GM12878 (cell line): ENCODE measurements around the gene KLHL15. TPM values are rescaled to one million over a fixed set of nuclear protein-coding genes. Genes with fewer than 3 reads are reported as not detected.

Experiments
- ATAC-seq: fragments of 200-7000 bp; cut with Tn5 transposase; 3 replicates; pipeline ENCODE4 v1.9.1; 2020; ENCODE audit warnings: mild to moderate bottlenecking, moderate library complexity
- BruUV-seq: library from RNA; stranded (reverse); fragments of 400-500 nt; replicated peaks from 2 replicates; lab custom pipeline; 2021; lab: Mats Ljungman, UMichigan
- CTCF ChIA-PET: fragments of 300-600 bp; sonication (Branson Sonifier 250); formaldehyde crosslinking; extraction: SDS; loops from one replicate; lab custom pipeline; 2021; ENCODE audit warnings: inconsistent platforms; lab: Yijun Ruan, JAX
- POLR2A ChIA-PET: fragments of 350-600 bp; formaldehyde crosslinking; extraction: SDS; loops from one replicate; lab custom pipeline; 2021; ENCODE audit warnings: inconsistent platforms; lab: Charles Lee
- RAD21 ChIA-PET: fragments of 300-600 bp; sonication (Branson Sonifier 250); formaldehyde crosslinking; loops from one replicate; lab custom pipeline; 2023; ENCODE audit warnings: antibody characterized with exemption; ENCODE audit not compliant: unreplicated experiment; lab: Charles Lee
- SMC1A ChIA-PET: fragments of 300-600 bp; sonication (Branson Sonifier 250); formaldehyde crosslinking; loops from one replicate; lab custom pipeline; 2023; ENCODE audit not compliant: unreplicated experiment, uncharacterized antibody; lab: Charles Lee
- DNase-seq: peaks from one replicate; pipeline ENCODE4 v3.0.0-alpha.2; 2011; ENCODE audit warnings: low read depth, low spot score
- FAIRE-seq: peaks from 3 replicates; lab custom pipeline; 2011; peaks lifted over from hg19 to GRCh38; lab: Jason Lieb, UNC
- H2AFZ ChIP-seq: 2 replicates; pipeline ENCODE4 v1.6.0; 2011; ENCODE audit warnings: low read depth, low read length, control low read depth; ENCODE audit not compliant: control insufficient read depth
- H3K27ac ChIP-seq: 2 replicates; pipeline ENCODE4 v1.5.1; 2011; ENCODE audit warnings: control low read depth; ENCODE audit not compliant: control insufficient read depth, insufficient read depth
- H3K27me3 ChIP-seq, 2 experiments: replicated peaks in 1 of 2; 2 replicates each; pipeline versions ENCODE4 v1.6.0 to v1.6.1; 2011; ENCODE audit warnings: low read length in 1 of 2; ENCODE audit not compliant: control insufficient read depth in 2 of 2, insufficient read depth in 2 of 2
- H3K36me3 ChIP-seq, 2 experiments: 2 replicates each; pipeline ENCODE4 v1.5.1; 2011; ENCODE audit warnings: low read length in 1 of 2; ENCODE audit not compliant: control insufficient read depth in 2 of 2, insufficient read depth in 2 of 2
- H3K4me1 ChIP-seq: 2 replicates; pipeline ENCODE4 v1.6.1; 2011; ENCODE audit warnings: mild to moderate bottlenecking, low read length, moderate library complexity, mixed read lengths; ENCODE audit not compliant: control insufficient read depth, insufficient read depth
- H3K4me2 ChIP-seq: 2 replicates; pipeline ENCODE4 v1.6.0; 2011; ENCODE audit warnings: control low read depth; ENCODE audit not compliant: control insufficient read depth, insufficient read depth
- H3K4me3 ChIP-seq: fragments of 200-600 bp; sonication (generic); 2 replicates; pipeline ENCODE4 v1.5.1; 2016
- H3K79me2 ChIP-seq: 2 replicates; pipeline ENCODE4 v1.6.0; 2011; ENCODE audit warnings: low read length; ENCODE audit not compliant: control insufficient read depth, insufficient read depth
- H3K9ac ChIP-seq: 2 replicates; pipeline ENCODE4 v1.8.0; 2011; ENCODE audit warnings: low read length, control low read depth, mixed read lengths; ENCODE audit not compliant: control insufficient read depth, insufficient read depth
- H3K9me3 ChIP-seq: replicated peaks from 3 replicates; pipeline ENCODE4 v1.5.1; 2011; ENCODE audit warnings: mild to moderate bottlenecking, low read length; ENCODE audit not compliant: control insufficient read depth, insufficient read depth
- H4K20me1 ChIP-seq: 2 replicates; pipeline ENCODE4 v1.6.0; 2011; ENCODE audit not compliant: control insufficient read depth, insufficient read depth
- ATF7 ChIP-seq: fragments of 450-650 bp; IDR thresholded peaks from 2 replicates; pipeline ENCODE4 v1.6.1; 2016; ENCODE audit warnings: low read depth, mild to moderate bottlenecking
- LARP7 ChIP-seq: fragments of 450-650 bp; IDR thresholded peaks from 2 replicates; pipeline ENCODE4 v1.6.1; 2017; ENCODE audit warnings: mild to moderate bottlenecking
- MEF2A ChIP-seq: IDR thresholded peaks from 2 replicates; pipeline ENCODE4 v1.6.1; 2011; ENCODE audit warnings: low read depth, mild to moderate bottlenecking, low read length, moderate library complexity; ENCODE audit not compliant: insufficient read depth
- NR2F1 ChIP-seq: fragments of 450-650 bp; conservative IDR thresholded peaks from 2 replicates; pipeline ENCODE4 v1.6.1; 2017; ENCODE audit warnings: mild to moderate bottlenecking
- POLR2AphosphoS2 ChIP-seq: IDR thresholded peaks from 2 replicates; pipeline ENCODE4 v1.6.1; 2011; ENCODE audit warnings: low read depth, mild to moderate bottlenecking, low read length, improper control_type of control experiment, moderate library complexity
- PRDM15 ChIP-seq: fragments of 450-650 bp; formaldehyde crosslinking; IDR thresholded peaks from 2 replicates; pipeline ENCODE4 v1.4.0; 2020; ENCODE audit warnings: mild to moderate bottlenecking, moderate library complexity
- RELA ChIP-seq: fragments of 450-650 bp; IDR thresholded peaks from 2 replicates; pipeline ENCODE4 v1.8.0; 2014; ENCODE audit warnings: borderline replicate concordance; ENCODE audit not compliant: partially characterized antibody
- SIX5 ChIP-seq: IDR thresholded peaks from 2 replicates; pipeline ENCODE4 v1.6.1; 2011; ENCODE audit warnings: mild to moderate bottlenecking, low read depth, low read length, moderate library complexity; ENCODE audit not compliant: severe bottlenecking
- SMARCA5 ChIP-seq: fragments of 450-650 bp; IDR thresholded peaks from 2 replicates; pipeline ENCODE4 v1.6.1; 2017; ENCODE audit warnings: mild to moderate bottlenecking
- SREBF2 ChIP-seq: IDR thresholded peaks from 2 replicates; pipeline ENCODE4 v1.6.1; 2012; ENCODE audit warnings: mild to moderate bottlenecking, low read length
- SUPT20H ChIP-seq: IDR thresholded peaks from 2 replicates; pipeline ENCODE4 v1.6.1; 2011; ENCODE audit warnings: low read depth, mild to moderate bottlenecking, low read length, moderate library complexity, borderline replicate concordance; ENCODE audit not compliant: control insufficient read depth
- TAF1 ChIP-seq: IDR thresholded peaks from 2 replicates; pipeline ENCODE4 v1.6.1; 2011; ENCODE audit warnings: mild to moderate bottlenecking, low read depth, low read length, borderline replicate concordance
- ZNF274 ChIP-seq: IDR thresholded peaks from one replicate; pipeline ENCODE4 v1.8.0; 2011; ENCODE audit not compliant: insufficient read length, insufficient read depth
- WGBS: methylation state at CpG from one replicate; pipeline ENCODE4 v1.1.6; 2016; ENCODE audit warnings: low lambda C conversion rate; ENCODE audit not compliant: insufficient replicate concordance, insufficient coverage; ENCODE audit errors: missing lambda C conversion rate; 5-methylcytosine and 5-hydroxymethylcytosine counted together
- in situ Hi-C: fragments of 300-500 bp; cut with MboI; formaldehyde crosslinking; loops from 9 replicates; pipeline ENCODE4 v1.14.3; 2018; ENCODE audit warnings: mixed read lengths
- intact Hi-C: fragments of 100-400 bp; cut with micrococcal nuclease; formaldehyde crosslinking; loops from one replicate; pipeline ENCODE4 v1.14.2; 2022; ENCODE audit not compliant: unreplicated experiment
- polyA plus RNA-seq, 11 experiments: library from polyadenylated mRNA; depleted of rRNA in 4 of 11; unstranded in 6 of 11; stranded (reverse) in 5 of 11; fragments of >200 nt; fragmentation: Nextera tagmentation in 4 of 11; fragmentation: Illumina TruSeq in 1 of 11; extraction: Ambion mirVana in 4 of 11; extraction: Trizol in 1 of 11; gene quantifications; 1 replicate in 1 of 11; 2 replicates in 10 of 11; pipeline versions ENCODE4 v1.2.1 to v1.2.3, GENCODE V29; 2011 to 2016; ENCODE audit warnings: inconsistent platforms in 2 of 11, missing spikeins in 2 of 11, low read depth in 1 of 11
- total RNA-seq, 4 experiments: library from RNA; depleted of rRNA in 3 of 4; stranded (reverse); fragments of >200 nt in 3 of 4; fragmentation: Illumina TruSeq in 1 of 4; extraction: Trizol in 1 of 4; gene quantifications; 2 replicates each; pipeline versions ENCODE4 v1.2.1 to v1.2.3, GENCODE V29; 2013 to 2021

The KLHL15 gene
- total and polyA plus RNA-seq, 10 of the 15 experiments (the other 5 are each of a cell fraction or from before 2014, with no cell fraction given), result 1.4 to 7.0 (median 3.7) TPM

DNA sequence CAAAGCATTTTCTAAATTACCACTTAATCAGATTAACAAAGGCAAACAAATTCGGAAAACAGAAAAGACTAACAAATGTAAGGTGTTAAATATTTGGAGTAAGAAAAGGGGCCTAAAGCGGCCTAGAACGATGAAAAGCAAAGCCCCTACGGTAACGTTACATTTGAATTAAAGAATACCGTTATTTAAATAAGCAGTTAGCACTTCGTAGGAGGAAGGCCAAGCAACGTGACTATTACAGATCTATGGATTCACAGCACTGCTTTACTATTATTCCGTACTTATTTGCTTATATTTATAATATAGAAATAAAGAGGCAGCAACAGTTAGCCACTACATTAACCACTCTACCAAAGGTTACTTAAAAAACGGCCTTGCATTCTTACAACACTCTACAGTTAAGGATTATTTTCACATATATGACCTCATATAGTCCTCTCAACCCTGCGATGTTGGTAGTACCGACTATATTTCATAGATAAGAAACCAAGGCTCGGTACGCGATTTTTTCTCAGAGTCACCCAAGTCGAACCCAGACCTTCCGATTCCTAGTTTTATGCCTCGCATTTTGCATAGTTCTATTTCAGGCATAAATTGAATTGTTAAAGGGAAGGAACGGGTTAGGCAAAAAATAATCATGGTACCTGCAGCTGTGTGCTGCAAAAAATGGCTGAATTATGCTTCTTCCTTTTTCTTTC, 2.9 kb downstream of the KLHL15 start:
- Histone ChIP-seq H3K4me3 (peak overlapping the region; percentile 77), H3K27ac (peak overlapping the region; percentile 72), H3K36me3 (no peaks in the 10 kb centered on the region), H3K79me2 (peaks cover 54% of the 10 kb centered on the region), H3K4me2 (0 out of 2 replicates have a peak overlapping the region, but pooled peaks have one; percentile 3), H3K9me3 (no peaks in the 10 kb centered on the region; the same call in 2 of the 3 replicates), H3K9ac (peak overlapping the region; percentile 78), H4K20me1 (no peaks in the 10 kb centered on the region), H3K4me1 (no peaks in the 10 kb centered on the region), H2AFZ (peak overlapping the region; percentile 24), H3K27me3 (no peaks in the 10 kb centered on the region)
- ChIA-PET CTCF (interaction anchor here (0.8 to 1.8 kb wide), 3 partner anchors 10 to 31 kb away, joined by 3 to 7 read pairs (median 3); partner anchors contain the start of gene EIF2S3), POLR2A (no interaction called here), SMC1A (interaction anchor here (0.8 to 1.4 kb wide), 4 partner anchors 21 to 144 kb away, joined by 3 to 8 read pairs (median 4); no protein-coding TSS in a partner anchor), RAD21 (interaction anchor here (1.2 to 1.4 kb wide), 2 partner anchors 30 to 70 kb away, joined by 3 read pairs; no protein-coding TSS in a partner anchor)
- FAIRE-seq, result no peak
- DNase-seq, result no peak
- TSS peak; percentile 70 for BruUV-seq
- peak; percentile 25 for ATAC-seq
- in situ Hi-C loops (no loop called here), intact Hi-C loops (loop anchor here (5.0 kb wide), 1 partner anchor 117 kb away; the partner anchor contains the start of genes APOO and CXorf58)
- peak; percentile 48; the same call in 1 of the 2 replicates for TF ChIP-seq ATF7
- 0 out of 2 replicates have a peak, but pooled peaks have one; percentile 16 for TF ChIP-seq MEF2A
- TF ChIP-seq POLR2AphosphoS2, result no peak
- no peak for TF ChIP-seq SMARCA5
- no peak for TF ChIP-seq ZNF274
- 38% methylated on average over 19 of the region's 19 CpGs for WGBS

GRCh38 chrX:24023544-24023943, 3.4 kb downstream of the KLHL15 start:
- Histone ChIP-seq H3K36me3 (no peaks in the 10 kb centered on the region), H3K27ac (peak overlapping the region; percentile 72; the same call in 1 of the 2 replicates), H4K20me1 (no peaks in the 10 kb centered on the region), H3K9me3 (no peaks in the 10 kb centered on the region; the same call in 2 of the 3 replicates), H3K4me2 (peak overlapping the region; percentile 33; the same call in 1 of the 2 replicates), H3K79me2 (peaks cover 59% of the 10 kb centered on the region), H3K9ac (peak overlapping the region; percentile 78), H3K27me3 (no peaks in the 10 kb centered on the region), H2AFZ (no peak overlapping the region), H3K4me3 (peak overlapping the region; percentile 61), H3K4me1 (no peaks in the 10 kb centered on the region)
- ChIA-PET SMC1A (interaction anchor here (0.8 to 1.4 kb wide), 4 partner anchors 21 to 144 kb away, joined by 3 to 8 read pairs (median 4); no protein-coding TSS in a partner anchor), POLR2A (no interaction called here), CTCF (interaction anchor here (1.4 to 1.8 kb wide), 2 partner anchors 9 to 31 kb away, joined by 3 to 7 read pairs; partner anchors contain the start of gene EIF2S3), RAD21 (interaction anchor here (1.2 to 1.4 kb wide), 2 partner anchors 30 to 70 kb away, joined by 3 read pairs; no protein-coding TSS in a partner anchor)
- no TSS peak for BruUV-seq
- intact Hi-C loops, result loop anchor here (5.0 kb wide), 1 partner anchor 116 kb away; the partner anchor contains the start of genes APOO and CXorf58
- 0% methylated on average over 1 of the region's 1 CpG for WGBS
- DNase-seq, result no peak
- ATAC-seq, result no peak
- in situ Hi-C loops, result no loop called here
- FAIRE-seq, result no peak
- TF ChIP-seq SUPT20H, result no peak
- TF ChIP-seq RELA, result no peak
- TF ChIP-seq SIX5, result no peak
- no peak for TF ChIP-seq NR2F1
- TF ChIP-seq PRDM15 (CRISPR knock-in tag), result no peak
- no peak for TF ChIP-seq SREBF2
- no peak for TF ChIP-seq TAF1
- no peak for TF ChIP-seq LARP7
